ENCODE results near the gene DISP2. TPM values are rescaled to one million over a fixed set of nuclear protein-coding genes. Genes with fewer than 3 reads are reported as not detected.

DISP2 gene
- total RNA-seq, 1 donor from 2014 or later: 3.7 TPM

GRCh38 chr15:40361640-40362039 lies 3.6 kb downstream of the DISP2 start:
- H3K36me3 Mint-ChIP-seq (ENCODE audit: low read depth, unreplicated experiment): no peaks in the 10 kb centered on the region
- peaks cover 4% of the 10 kb centered on the region for H3K4me1 ChIP-seq (ENCODE audit: insufficient read depth, low read length)
- TF ChIP-seq EZH2 (IDR thresholded peaks at IDR 0.05; ENCODE audit: insufficient read depth, low read length) (no peak), CTCF (IDR thresholded peaks at IDR 0.05; ENCODE audit: insufficient read depth, low read depth, low read length) (no peak)
- H3K36me3 ChIP-seq (ENCODE audit: insufficient read depth, low read length): no peaks in the 10 kb centered on the region
- DNase-seq (ENCODE audit: low read depth) (no peak), FAIRE-seq (no peak)
- no peak overlapping the region for H3K9ac ChIP-seq (ENCODE audit: low read length)
- H3K27ac Mint-ChIP-seq (ENCODE audit: unreplicated experiment): no peak overlapping the region
- H3K4me1 Mint-ChIP-seq (ENCODE audit: low read depth, unreplicated experiment): no peaks in the 10 kb centered on the region
- no peak overlapping the region for H3K4me3 ChIP-seq (ENCODE audit: insufficient read depth, low read depth, low read length)
- no peaks in the 10 kb centered on the region for H3K9me3 ChIP-seq (ENCODE audit: insufficient read depth, low read depth, low read length)
- H3K27ac ChIP-seq (ENCODE audit: low read depth, low read length): no peak overlapping the region
- peaks cover 59% of the 10 kb centered on the region for H3K27me3 Mint-ChIP-seq (ENCODE audit: low read depth, unreplicated experiment)
- peaks cover 7% of the 10 kb centered on the region for H3K27me3 ChIP-seq (ENCODE audit: insufficient read depth, low read length)
- no peaks in the 10 kb centered on the region for H3K79me2 ChIP-seq (ENCODE audit: insufficient read depth, low read length)
- H3K4me2 ChIP-seq (ENCODE audit: low read length): no peak overlapping the region
- no peaks in the 10 kb centered on the region for H3K9me3 Mint-ChIP-seq (ENCODE audit: unreplicated experiment)
- no peaks in the 10 kb centered on the region for H4K20me1 ChIP-seq (ENCODE audit: insufficient read depth, low read length)
- no peak overlapping the region for H3K4me3 Mint-ChIP-seq (ENCODE audit: unreplicated experiment)
- H2AFZ ChIP-seq (ENCODE audit: low read depth, low read length): no peak overlapping the region

- H3K27me3 ChIP-seq (ENCODE audit: insufficient read depth, low read length): peaks cover 7% of the 10 kb centered on the region
- no peak overlapping the region for H2AFZ ChIP-seq (ENCODE audit: low read depth, low read length)
- FAIRE-seq (no peak), DNase-seq (ENCODE audit: low read depth) (no peak)
- H3K4me3 ChIP-seq (ENCODE audit: insufficient read depth, low read depth, low read length): no peak overlapping the region
- H3K36me3 ChIP-seq (ENCODE audit: insufficient read depth, low read length): no peaks in the 10 kb centered on the region
- H3K9me3 Mint-ChIP-seq (ENCODE audit: unreplicated experiment): peaks cover 3% of the 10 kb centered on the region
- H3K9me3 ChIP-seq (ENCODE audit: insufficient read depth, low read depth, low read length): no peaks in the 10 kb centered on the region
- H4K20me1 ChIP-seq (ENCODE audit: insufficient read depth, low read length): no peaks in the 10 kb centered on the region
- H3K4me1 ChIP-seq (ENCODE audit: insufficient read depth, low read length): peaks cover 4% of the 10 kb centered on the region
- TF ChIP-seq CTCF (IDR thresholded peaks at IDR 0.05; ENCODE audit: insufficient read depth, low read depth, low read length) (no peak), EZH2 (IDR thresholded peaks at IDR 0.05; ENCODE audit: insufficient read depth, low read length) (no peak)
- no peak overlapping the region for H3K4me3 Mint-ChIP-seq (ENCODE audit: unreplicated experiment)
- no peak overlapping the region for H3K27ac ChIP-seq (ENCODE audit: low read depth, low read length)
- no peak overlapping the region for H3K9ac ChIP-seq (ENCODE audit: low read length)
- H3K36me3 Mint-ChIP-seq (ENCODE audit: low read depth, unreplicated experiment): no peaks in the 10 kb centered on the region
- no peaks in the 10 kb centered on the region for H3K4me1 Mint-ChIP-seq (ENCODE audit: low read depth, unreplicated experiment)
- H3K27ac Mint-ChIP-seq (ENCODE audit: unreplicated experiment): no peak overlapping the region
- peaks cover 64% of the 10 kb centered on the region for H3K27me3 Mint-ChIP-seq (ENCODE audit: low read depth, unreplicated experiment)
- H3K4me2 ChIP-seq (ENCODE audit: low read length): no peak overlapping the region
- H3K79me2 ChIP-seq (ENCODE audit: insufficient read depth, low read length): no peaks in the 10 kb centered on the region
Measured at GRCh38 chr15:40363611-40364010, 5.6 kb downstream of the DISP2 start.

- no peak overlapping the region for H3K9ac ChIP-seq (ENCODE audit: low read length)
- H3K27me3 Mint-ChIP-seq (ENCODE audit: low read depth, unreplicated experiment): peaks cover 63% of the 10 kb centered on the region
- DNase-seq (ENCODE audit: low read depth) (no peak), FAIRE-seq (no peak)
- H4K20me1 ChIP-seq (ENCODE audit: insufficient read depth, low read length): no peaks in the 10 kb centered on the region
- H3K9me3 Mint-ChIP-seq (ENCODE audit: unreplicated experiment): peaks cover 6% of the 10 kb centered on the region
- H3K27me3 ChIP-seq (ENCODE audit: insufficient read depth, low read length): peaks cover 7% of the 10 kb centered on the region
- H3K4me1 ChIP-seq (ENCODE audit: insufficient read depth, low read length): peaks cover 4% of the 10 kb centered on the region
- TF ChIP-seq EZH2 (IDR thresholded peaks at IDR 0.05; ENCODE audit: insufficient read depth, low read length): no peak
- no peak for TF ChIP-seq CTCF (IDR thresholded peaks at IDR 0.05; ENCODE audit: insufficient read depth, low read depth, low read length)
- H3K79me2 ChIP-seq (ENCODE audit: insufficient read depth, low read length): no peaks in the 10 kb centered on the region
- H3K27ac Mint-ChIP-seq (ENCODE audit: unreplicated experiment): no peak overlapping the region
- H2AFZ ChIP-seq (ENCODE audit: low read depth, low read length): no peak overlapping the region
- H3K4me2 ChIP-seq (ENCODE audit: low read length): no peak overlapping the region
- H3K27ac ChIP-seq (ENCODE audit: low read depth, low read length): no peak overlapping the region
- H3K36me3 ChIP-seq (ENCODE audit: insufficient read depth, low read length): no peaks in the 10 kb centered on the region
- H3K4me3 ChIP-seq (ENCODE audit: insufficient read depth, low read depth, low read length): no peak overlapping the region
- no peaks in the 10 kb centered on the region for H3K36me3 Mint-ChIP-seq (ENCODE audit: low read depth, unreplicated experiment)
- no peaks in the 10 kb centered on the region for H3K4me1 Mint-ChIP-seq (ENCODE audit: low read depth, unreplicated experiment)
- H3K9me3 ChIP-seq (ENCODE audit: insufficient read depth, low read depth, low read length): no peaks in the 10 kb centered on the region
- H3K4me3 Mint-ChIP-seq (ENCODE audit: unreplicated experiment): no peak overlapping the region
Measured at GRCh38 chr15:40364251-40364650, 6.2 kb downstream of the DISP2 start.
